SK-N-SH (cell line): ENCODE measurements around the gene PCBP3. TPM values are rescaled to one million over a fixed set of nuclear protein-coding genes. Genes with fewer than 3 reads are reported as not detected.
"Not testable (repeated sequence)": the region's sequence is repeated elsewhere in the genome, so short reads cannot be mapped to it uniquely, and the experiment has no call there.

Source experiments
- CTCF ChIA-PET: fragments of 300-600, 350-600 bp; formaldehyde crosslinking; extraction: SDS; loops from one replicate; lab custom pipeline; 2021; lab: Yijun Ruan, JAX
- POLR2A ChIA-PET: fragments of 350-600 bp; sonication (Branson Sonifier 250); formaldehyde crosslinking; extraction: SDS; loops from one replicate; lab custom pipeline; 2020; ENCODE audit warnings: antibody characterized with exemption, inconsistent platforms; lab: Yijun Ruan, JAX
- DNase-seq: peaks from one replicate; pipeline ENCODE4 v3.0.0; 2012
- H2AFZ ChIP-seq: fragments of 200-600 bp; sonication (generic); 2 replicates; pipeline ENCODE4 v1.8.1; 2016; ENCODE audit warnings: antibody characterized with exemption, mild to moderate bottlenecking, low read depth
- H3F3A ChIP-seq: fragments of 200-600 bp; sonication (generic); replicated peaks from 2 replicates; pipeline ENCODE3; 2016; ENCODE audit warnings: antibody characterized with exemption, mild to moderate bottlenecking; ENCODE audit not compliant: insufficient read depth
- H3K27ac ChIP-seq, 2 experiments: fragments of 200-500 bp in 1 of 2; fragments of 200-600 bp in 1 of 2; sonication (Bioruptor generic) in 1 of 2; sonication (generic), shearing (Covaris generic) in 1 of 2; 2 replicates each; pipeline versions ENCODE4 v1.5.1 to v1.6.1; 2014 to 2016; ENCODE audit warnings: low read depth in 2 of 2, inconsistent platforms in 1 of 2, low read length in 1 of 2, mild to moderate bottlenecking in 1 of 2, mixed read lengths in 1 of 2
- H3K27me3 ChIP-seq: fragments of 200-600 bp; sonication (generic), shearing (Covaris generic); 2 replicates; pipeline ENCODE4 v1.6.1; 2016; ENCODE audit warnings: mixed run types; ENCODE audit not compliant: insufficient read depth
- H3K36me3 ChIP-seq, 2 experiments: fragments of 200-500 bp in 1 of 2; fragments of 200-600 bp in 1 of 2; sonication (Bioruptor generic) in 1 of 2; sonication (generic) in 1 of 2; replicated peaks in 1 of 2; 2 replicates each; pipeline versions ENCODE3 to v1.5.1; 2014 to 2016; ENCODE audit warnings: low read length in 1 of 2, mild to moderate bottlenecking in 1 of 2; ENCODE audit not compliant: insufficient read depth in 2 of 2, control insufficient read depth in 1 of 2
- H3K4me1 ChIP-seq, 2 experiments: fragments of 200-500 bp in 1 of 2; fragments of 200-600 bp in 1 of 2; sonication (Bioruptor generic) in 1 of 2; sonication (generic), shearing (Covaris generic) in 1 of 2; 2 replicates each; pipeline versions ENCODE4 v1.5.1 to v1.6.1; 2014 to 2016; ENCODE audit warnings: low read depth in 1 of 2, low read length in 1 of 2, mixed run types in 1 of 2; ENCODE audit not compliant: insufficient read depth in 2 of 2, control insufficient read depth in 1 of 2
- H3K4me2 ChIP-seq: fragments of 200-600 bp; sonication (generic), shearing (Covaris generic); 2 replicates; pipeline ENCODE4 v1.6.1; 2017; ENCODE audit warnings: mixed run types
- H3K4me3 ChIP-seq, 2 experiments: fragments of 200-500 bp in 1 of 2; fragments of 200-600 bp in 1 of 2; sonication (Bioruptor generic) in 1 of 2; sonication (generic), shearing (Covaris generic) in 1 of 2; 2 replicates each; pipeline versions ENCODE4 v1.5.1 to v1.8.1; 2014 to 2016; ENCODE audit warnings: low read depth in 2 of 2, inconsistent platforms in 1 of 2, low read length in 1 of 2, mild to moderate bottlenecking in 1 of 2, mixed read lengths in 1 of 2, moderate library complexity in 1 of 2
- H3K79me2 ChIP-seq: fragments of 200-600 bp; sonication (generic); 2 replicates; pipeline ENCODE4 v1.8.1; 2017; ENCODE audit warnings: mild to moderate bottlenecking; ENCODE audit not compliant: insufficient read depth
- H3K9ac ChIP-seq: fragments of 200-600 bp; sonication (generic); 2 replicates; pipeline ENCODE4 v1.6.1; 2017; ENCODE audit warnings: mixed run types
- H3K9me2 ChIP-seq: fragments of 200-600 bp; sonication (generic); 2 replicates; pipeline ENCODE4 v1.6.1; 2017; ENCODE audit warnings: mixed run types
- H3K9me3 ChIP-seq: fragments of 200-600 bp; sonication (generic); 2 replicates; pipeline ENCODE4 v1.6.1; 2017; ENCODE audit warnings: mixed run types, mild to moderate bottlenecking, moderate library complexity
- H4K20me1 ChIP-seq: fragments of 200-600 bp; sonication (generic); 2 replicates; pipeline ENCODE4 v1.6.1; 2017; ENCODE audit warnings: mild to moderate bottlenecking, mixed run types; ENCODE audit not compliant: insufficient read depth
- CHD2 ChIP-seq: fragments of 150-350 bp; IDR thresholded peaks from 2 replicates; pipeline ENCODE4 v1.6.1; 2018; ENCODE audit warnings: low read length; ENCODE audit not compliant: partially characterized antibody
- FOSL2 ChIP-seq: IDR thresholded peaks from 2 replicates; pipeline ENCODE4 v1.4.0; 2012; ENCODE audit warnings: low read depth, mild to moderate bottlenecking, moderate library complexity, borderline replicate concordance
- GATA2 ChIP-seq: sonication (generic); formaldehyde crosslinking; IDR thresholded peaks from 2 replicates; pipeline ENCODE4 v1.5.0; 2020; ENCODE audit warnings: mild to moderate bottlenecking, missing genetic modification reagents
- JUND ChIP-seq: IDR thresholded peaks from 2 replicates; pipeline ENCODE4 v1.4.0; 2012
- MXI1 ChIP-seq: IDR thresholded peaks from 2 replicates; pipeline ENCODE4 v1.6.1; 2012; ENCODE audit warnings: mild to moderate bottlenecking, low read depth, low read length, improper control_type of control experiment
- REST ChIP-seq: IDR thresholded peaks from 2 replicates; pipeline ENCODE4 v1.6.1; 2012; ENCODE audit warnings: mild to moderate bottlenecking, low read depth, low read length, moderate library complexity
- RFX5 ChIP-seq: IDR thresholded peaks from 2 replicates; pipeline ENCODE4 v1.6.1; 2012; ENCODE audit warnings: mild to moderate bottlenecking, improper control_type of control experiment, low read length
- SIN3A ChIP-seq: IDR thresholded peaks from 2 replicates; pipeline ENCODE4 v1.6.1; 2012; ENCODE audit warnings: low read depth, mild to moderate bottlenecking, low read length, moderate library complexity, borderline replicate concordance
- WGBS: methylation state at CpG from one replicate; pipeline ENCODE4 v1.1.6; 2017; ENCODE audit warnings: low lambda C conversion rate; 5-methylcytosine and 5-hydroxymethylcytosine counted together
- polyA plus RNA-seq, 3 experiments: library from polyadenylated mRNA; depleted of rRNA; stranded (reverse); fragments of >200 nt; gene quantifications; 2 replicates each; pipeline ENCODE4 v1.2.3, GENCODE V29; 2012
- TF ChIP-seq, protein P1 (sequence below): fragments of 150-350 bp; IDR thresholded peaks from 2 replicates; pipeline ENCODE4 v1.6.1; 2016; ENCODE audit warnings: mild to moderate bottlenecking, low read depth, low read length

Gene PCBP3
- polyA plus RNA-seq, 1 of the 3 experiments (the other 2 are of a cell fraction) = 9.5 TPM

- Histone ChIP-seq H3F3A (no peaks in the 10 kb centered on the region), H3K9me2 (no peaks in the 10 kb centered on the region), H3K79me2 (no peaks in the 10 kb centered on the region)
- CTCF ChIA-PET = interaction anchor here (0.9 to 1.1 kb wide), 2 partner anchors 18 to 20 kb away, joined by 3 to 4 read pairs; no protein-coding TSS in a partner anchor
- TF ChIP-seq, protein P1, sequence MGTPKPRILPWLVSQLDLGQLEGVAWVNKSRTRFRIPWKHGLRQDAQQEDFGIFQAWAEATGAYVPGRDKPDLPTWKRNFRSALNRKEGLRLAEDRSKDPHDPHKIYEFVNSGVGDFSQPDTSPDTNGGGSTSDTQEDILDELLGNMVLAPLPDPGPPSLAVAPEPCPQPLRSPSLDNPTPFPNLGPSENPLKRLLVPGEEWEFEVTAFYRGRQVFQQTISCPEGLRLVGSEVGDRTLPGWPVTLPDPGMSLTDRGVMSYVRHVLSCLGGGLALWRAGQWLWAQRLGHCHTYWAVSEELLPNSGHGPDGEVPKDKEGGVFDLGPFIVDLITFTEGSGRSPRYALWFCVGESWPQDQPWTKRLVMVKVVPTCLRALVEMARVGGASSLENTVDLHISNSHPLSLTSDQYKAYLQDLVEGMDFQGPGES = no peak
- TF ChIP-seq FOSL2 (no peak), JUND (no peak), MXI1 (no peak), RFX5 (no peak)
- TF ChIP-seq, all 33 proteins: peak for 0
- Histone ChIP-seq H4K20me1 (no peaks in the 10 kb centered on the region), H3K36me3 (no peaks in the 10 kb centered on the region), H3K4me2 (no peak overlapping the region), H3K9me3 (no peaks in the 10 kb centered on the region), H3K27ac (no peak overlapping the region), H3K4me1 (peaks cover 0 to 15% of the 10 kb centered on the region in 2 experiments; a peak in 1 of 4 replicates), H2AFZ (no peak overlapping the region), H3K4me3 (no peak overlapping the region), H3K9ac (no peak overlapping the region), H3K27me3 (no peaks in the 10 kb centered on the region)
- WGBS = 85% methylated on average over 8 of the region's 15 CpGs
- POLR2A ChIA-PET = no interaction called here
- no peak for DNase-seq
These were observed 308.2 kb downstream of the PCBP3 start for GRCh38 chr21:45951676-45952075.

DNA sequence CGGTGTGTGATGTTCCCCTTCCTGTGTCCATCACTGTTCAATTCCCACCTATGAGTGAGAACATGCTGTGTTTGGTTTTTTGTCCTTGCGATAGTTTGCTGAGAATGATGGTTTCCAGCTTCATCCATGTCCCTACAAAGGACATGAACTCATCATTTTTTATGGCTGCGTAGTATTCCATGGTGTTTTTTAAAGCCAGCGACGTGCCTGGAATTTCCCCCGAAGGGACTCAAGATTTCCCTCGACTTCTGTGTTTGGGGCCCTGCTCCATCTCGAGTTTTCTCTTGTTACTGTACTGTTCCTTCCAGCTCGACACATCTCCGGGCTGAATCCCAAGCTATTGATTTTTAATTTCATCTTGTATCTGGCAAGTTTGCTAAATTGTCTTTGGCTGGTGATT, 309.0 kb downstream of the PCBP3 start:
- H3K9me3 ChIP-seq, H3K4me2 ChIP-seq, POLR2A ChIA-PET, H2AFZ ChIP-seq, CTCF ChIA-PET, DNase-seq, H3K27ac ChIP-seq, H3K9me2 ChIP-seq, H3K9ac ChIP-seq, H4K20me1 ChIP-seq, H3K36me3 ChIP-seq, H3F3A ChIP-seq, H3K4me3 ChIP-seq, H3K79me2 ChIP-seq, H3K27me3 ChIP-seq: not testable (repeated sequence)
- 82% methylated on average over 10 of the region's 10 CpGs for WGBS
- peaks cover 0 to 15% of the 10 kb centered on the region in 2 experiments; a peak in 1 of 4 replicates for H3K4me1 ChIP-seq

DNA sequence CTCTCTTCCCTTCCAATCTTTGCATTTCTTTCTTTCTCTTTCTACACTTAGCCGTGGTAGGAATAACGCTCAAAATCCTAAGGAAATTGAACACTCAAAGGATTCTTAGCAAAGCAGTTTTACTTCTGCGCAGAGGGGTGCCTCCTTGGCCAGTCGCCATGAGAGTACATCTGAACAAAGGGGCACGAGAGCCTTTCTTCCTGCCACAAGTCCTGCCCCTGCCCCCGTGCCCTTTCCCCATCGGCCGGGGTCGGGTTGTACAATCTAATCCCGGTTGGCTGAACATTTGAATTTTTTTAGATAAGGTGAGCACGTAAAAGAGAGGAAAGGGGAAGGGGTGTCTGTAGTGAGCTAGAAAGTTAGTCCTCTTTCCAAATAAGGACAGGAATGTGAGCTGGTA, 309.4 kb downstream of the PCBP3 start:
- TF ChIP-seq SIN3A = no peak
- no peak for TF ChIP-seq REST
- no peak for TF ChIP-seq RFX5
- TF ChIP-seq CHD2 = no peak
- no peak for TF ChIP-seq GATA2 (CRISPR knock-in tag)
- TF ChIP-seq, all 33 proteins: peak for 0
- H2AFZ ChIP-seq = no peak overlapping the region
- H3K4me2 ChIP-seq = no peak overlapping the region
- H3K36me3 ChIP-seq = no peaks in the 10 kb centered on the region
- H3K9ac ChIP-seq = no peak overlapping the region
- H3K4me3 ChIP-seq = no peak overlapping the region
- peaks cover 0 to 15% of the 10 kb centered on the region in 2 experiments; a peak in 1 of 4 replicates for H3K4me1 ChIP-seq
- 83% methylated on average over 11 of the region's 11 CpGs for WGBS
- no peaks in the 10 kb centered on the region for H3F3A ChIP-seq
- no peaks in the 10 kb centered on the region for H3K27me3 ChIP-seq
- H3K9me2 ChIP-seq = no peaks in the 10 kb centered on the region
- no peak for DNase-seq
- POLR2A ChIA-PET = no interaction called here
- H4K20me1 ChIP-seq = no peaks in the 10 kb centered on the region
- H3K9me3 ChIP-seq = no peaks in the 10 kb centered on the region
- CTCF ChIA-PET = interaction anchor here (1.2 kb wide), 1 partner anchor 78 kb away, joined by 3 read pairs; no protein-coding TSS in a partner anchor
- H3K27ac ChIP-seq = no peak overlapping the region; a peak in 1 of 4 replicates
- no peaks in the 10 kb centered on the region for H3K79me2 ChIP-seq
